Activated T-cell treated with anti-CD3 and anti-CD28 coated beads, Interleukin-2, amount 50 U/mL, for 48 hours (primary cell): ENCODE measurements around the gene ATRNL1.

Source experiments
- DNase-seq, 2 experiments: peaks; one replicate each; pipeline ENCODE4 v3.0.0-alpha.2; 2020

Gene ATRNL1

GRCh38 chr10:115957786-115958442 is 864.7 kb downstream of the ATRNL1 start:
- no peak for DNase-seq

- DNase-seq, result no peak
Observed at GRCh38 chr10:115963848-115964247, 870.7 kb downstream of the ATRNL1 start.

GRCh38 chr10:115964827-115965226 is 871.7 kb downstream of the ATRNL1 start:
- no peak for DNase-seq

- DNase-seq, result no peak
Observed at GRCh38 chr10:115965376-115965775, 872.2 kb downstream of the ATRNL1 start.

GRCh38 chr10:115968236-115968635 is 875.1 kb downstream of the ATRNL1 start:
- no peak for DNase-seq

GRCh38 chr10:115969591-115969990 is 876.4 kb downstream of the ATRNL1 start:
- DNase-seq, result no peak

- no peak for DNase-seq
Observed at GRCh38 chr10:115971921-115972320, 878.8 kb downstream of the ATRNL1 start.

- no peak for DNase-seq
Observed at GRCh38 chr10:115972426-115972825, 879.3 kb downstream of the ATRNL1 start.

GRCh38 chr10:115974351-115974750 is 881.2 kb downstream of the ATRNL1 start:
- no peak for DNase-seq

GRCh38 chr10:115974816-115975430 is 881.8 kb downstream of the ATRNL1 start:
- no peak for DNase-seq

GRCh38 chr10:115975506-115975905 is 882.3 kb downstream of the ATRNL1 start:
- DNase-seq, result no peak

- DNase-seq, result no peak
Observed at GRCh38 chr10:115976342-115976741, 883.2 kb downstream of the ATRNL1 start.

- no peak for DNase-seq
Observed at GRCh38 chr10:115977855-115978254, 884.7 kb downstream of the ATRNL1 start.

- no peak for DNase-seq
Observed at GRCh38 chr10:115979576-115979975, 886.4 kb downstream of the ATRNL1 start.

GRCh38 chr10:115980470-115980869 is 887.3 kb downstream of the ATRNL1 start:
- DNase-seq, result no peak

GRCh38 chr10:115981081-115981480 is 887.9 kb downstream of the ATRNL1 start:
- no peak for DNase-seq

GRCh38 chr10:115982076-115982475 is 888.9 kb downstream of the ATRNL1 start:
- DNase-seq, result no peak

GRCh38 chr10:115982526-115982925 is 889.4 kb downstream of the ATRNL1 start:
- no peak for DNase-seq

- no peak for DNase-seq
Observed at GRCh38 chr10:115985786-115986185, 892.6 kb downstream of the ATRNL1 start.

- no peak for DNase-seq
Observed at GRCh38 chr10:115988380-115988779, 895.2 kb downstream of the ATRNL1 start.

GRCh38 chr10:115989621-115990020 is 896.5 kb downstream of the ATRNL1 start:
- no peak for DNase-seq

GRCh38 chr10:115992236-115992986 is 899.2 kb downstream of the ATRNL1 start:
- DNase-seq, result no peak

GRCh38 chr10:115996031-115996430 is 902.9 kb downstream of the ATRNL1 start:
- no peak for DNase-seq

GRCh38 chr10:115998301-115998700 is 905.1 kb downstream of the ATRNL1 start:
- no peak for DNase-seq
